Parathyroid adenoma (tissue), 2 donors: Measurements from ENCODE around the gene NOC2L.

Experiments used
- H2AFZ ChIP-seq: fragments of 300-600 bp; sonication (generic); one replicate; pipeline ENCODE4 v1.7.0; 2017; ENCODE audit warnings: antibody characterized with exemption, mild to moderate bottlenecking
- H3K27ac ChIP-seq: fragments of 300-600 bp; sonication (generic); one replicate; pipeline ENCODE4 v1.7.0; 2017
- H3K27me3 ChIP-seq: fragments of 300-600 bp; sonication (generic); one replicate; pipeline ENCODE4 v1.7.0; 2017; ENCODE audit warnings: low read length; ENCODE audit not compliant: control insufficient read depth, insufficient read depth
- H3K36me3 ChIP-seq: fragments of 300-600 bp; sonication (generic); one replicate; pipeline ENCODE4 v1.7.0; 2017; ENCODE audit warnings: low read length; ENCODE audit not compliant: control insufficient read depth, insufficient read depth
- H3K4me1 ChIP-seq: fragments of 300-600 bp; sonication (generic); one replicate; pipeline ENCODE4 v1.7.0; 2017; ENCODE audit warnings: control low read depth
- H3K4me2 ChIP-seq: fragments of 300-600 bp; sonication (generic); one replicate; pipeline ENCODE4 v1.7.0; 2017; ENCODE audit warnings: low read length
- H3K4me3 ChIP-seq: fragments of 300-600 bp; sonication (generic); one replicate; pipeline ENCODE4 v1.7.0; 2017; ENCODE audit warnings: low read depth, low read length
- H3K79me2 ChIP-seq: fragments of 300-600 bp; sonication (generic); one replicate; pipeline ENCODE4 v1.7.0; 2017; ENCODE audit warnings: control low read depth
- H3K9ac ChIP-seq: fragments of 300-600 bp; sonication (generic); one replicate; pipeline ENCODE4 v1.7.0; 2017; ENCODE audit warnings: mild to moderate bottlenecking
- H3K9me3 ChIP-seq: fragments of 300-600 bp; sonication (generic); one replicate; pipeline ENCODE4 v1.7.0; 2017; ENCODE audit warnings: low read length; ENCODE audit not compliant: control insufficient read depth
- CTCF ChIP-seq: fragments of 300-600 bp; sonication (generic); IDR thresholded peaks from one replicate; pipeline ENCODE4 v1.7.0; 2017; ENCODE audit warnings: antibody characterized with exemption, mild to moderate bottlenecking
- donor health status: primary hyperparathyroidism.

Gene NOC2L

GRCh38 chr1:911875-912739 is 46.9 kb downstream of the NOC2L start:
- no peak overlapping the region for H3K27ac ChIP-seq
- TF ChIP-seq CTCF, result no peak
- H3K79me2 ChIP-seq, result no peaks in the 10 kb centered on the region
- no peaks in the 10 kb centered on the region for H3K9me3 ChIP-seq
- H3K9ac ChIP-seq, result no peak overlapping the region
- H3K36me3 ChIP-seq, result no peaks in the 10 kb centered on the region
- no peak overlapping the region for H2AFZ ChIP-seq
- no peaks in the 10 kb centered on the region for H3K27me3 ChIP-seq
- no peak overlapping the region for H3K4me2 ChIP-seq
- no peak overlapping the region for H3K4me3 ChIP-seq
- H3K4me1 ChIP-seq, result peaks cover 3% of the 10 kb centered on the region

- TF ChIP-seq CTCF, result no peak
- H3K27me3 ChIP-seq, result no peaks in the 10 kb centered on the region
- H3K79me2 ChIP-seq, result no peaks in the 10 kb centered on the region
- no peak overlapping the region for H3K4me3 ChIP-seq
- H3K9ac ChIP-seq, result no peak overlapping the region
- no peaks in the 10 kb centered on the region for H3K4me1 ChIP-seq
- H3K36me3 ChIP-seq, result no peaks in the 10 kb centered on the region
- H3K4me2 ChIP-seq, result no peak overlapping the region
- H3K27ac ChIP-seq, result no peak overlapping the region
- no peaks in the 10 kb centered on the region for H3K9me3 ChIP-seq
- H2AFZ ChIP-seq, result no peak overlapping the region
Observed at GRCh38 chr1:910881-911721, 48.0 kb downstream of the NOC2L start.

DNA sequence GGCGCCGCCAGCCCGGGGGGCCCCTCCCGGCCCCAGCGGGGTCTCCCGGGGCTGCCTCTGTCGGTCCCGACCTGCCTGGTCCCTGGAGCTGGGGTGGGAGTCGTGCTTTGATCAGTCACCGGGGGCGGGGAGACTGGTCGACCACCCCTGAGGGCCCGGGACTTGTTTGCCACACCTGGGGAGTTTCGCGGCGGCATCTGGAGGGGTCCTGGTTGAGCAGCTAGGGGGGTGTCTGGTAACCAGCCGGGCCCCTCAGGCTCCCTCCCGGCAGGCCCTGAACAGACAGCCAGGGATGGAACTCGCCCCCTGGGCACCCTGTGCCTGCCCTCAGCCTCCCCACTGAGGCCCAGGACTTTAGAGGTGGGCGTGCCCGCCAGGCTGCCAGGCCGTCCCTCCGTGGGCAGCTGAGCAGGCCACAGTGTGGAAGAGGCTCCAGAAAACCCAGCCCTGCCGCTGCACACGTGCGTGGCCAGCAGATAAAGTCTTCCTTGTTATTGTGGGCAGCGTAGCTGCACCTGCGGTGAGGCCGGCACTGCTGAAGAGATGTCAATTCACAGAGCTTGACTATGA is 48.7 kb downstream of the NOC2L start:
- H3K27me3 ChIP-seq, result no peaks in the 10 kb centered on the region
- H3K4me2 ChIP-seq, result no peak overlapping the region
- H3K9ac ChIP-seq, result no peak overlapping the region
- TF ChIP-seq CTCF, result no peak
- H3K27ac ChIP-seq, result no peak overlapping the region
- H3K36me3 ChIP-seq, result no peaks in the 10 kb centered on the region
- no peaks in the 10 kb centered on the region for H3K9me3 ChIP-seq
- H3K79me2 ChIP-seq, result no peaks in the 10 kb centered on the region
- H3K4me1 ChIP-seq, result no peaks in the 10 kb centered on the region
- no peak overlapping the region for H3K4me3 ChIP-seq
- no peak overlapping the region for H2AFZ ChIP-seq

DNA sequence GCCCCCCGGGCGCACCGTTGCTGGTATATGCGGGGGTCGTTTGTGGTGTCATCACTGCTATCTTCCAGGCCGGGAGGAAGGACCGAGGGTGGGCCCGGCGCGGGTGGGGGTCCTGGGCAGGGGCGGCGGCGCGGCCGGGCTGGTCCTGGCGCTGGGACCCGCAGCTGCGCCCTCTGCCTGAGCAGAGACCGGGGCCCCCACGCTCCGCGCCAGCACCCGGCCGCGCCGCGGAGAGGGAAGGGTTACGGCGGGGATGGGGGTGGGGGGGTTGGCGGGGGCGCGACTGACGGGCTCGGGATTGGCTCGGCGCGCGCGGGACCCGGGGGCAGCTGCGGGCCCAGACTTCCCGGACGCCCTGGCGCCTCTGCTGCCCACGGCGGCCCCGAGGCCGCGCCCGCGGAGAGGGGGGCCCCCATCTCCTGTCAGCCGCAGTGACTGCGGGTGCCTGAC is 49.2 kb downstream of the NOC2L start:
- no peak overlapping the region for H3K4me3 ChIP-seq

More for the DNA sequence above, 49.2 kb downstream of the NOC2L start:
- Histone ChIP-seq H2AFZ (no peak overlapping the region), H3K4me2 (no peak overlapping the region), H3K79me2 (no peaks in the 10 kb centered on the region), H3K27me3 (no peaks in the 10 kb centered on the region), H3K4me1 (no peaks in the 10 kb centered on the region), H3K27ac (no peak overlapping the region), H3K36me3 (no peaks in the 10 kb centered on the region), H3K9ac (no peak overlapping the region), H3K9me3 (no peaks in the 10 kb centered on the region)
- no peak for TF ChIP-seq CTCF
